Endodermal cell (in vitro differentiated cells): ENCODE measurements around the gene LMOD2. TPM values are rescaled to one million over a fixed set of nuclear protein-coding genes. Genes with fewer than 3 reads are reported as not detected.

Experiments used
- DNase-seq: peaks from one replicate; pipeline ENCODE4 v3.0.0-alpha.2; 2017
- H3K27ac ChIP-seq: 2 replicates; pipeline ENCODE4 v1.5.1; 2013; ENCODE audit warnings: mild to moderate bottlenecking, low read depth, low read length, moderate library complexity
- H3K27me3 ChIP-seq: 2 replicates; pipeline ENCODE4 v1.6.1; 2013; ENCODE audit warnings: mild to moderate bottlenecking, low read length, moderate library complexity; ENCODE audit not compliant: insufficient read depth, control insufficient read depth, poor library complexity, severe bottlenecking
- H3K36me3 ChIP-seq: 2 replicates; pipeline ENCODE4 v1.7.0; 2013; ENCODE audit warnings: mild to moderate bottlenecking, low read length, moderate library complexity; ENCODE audit not compliant: control insufficient read depth, insufficient read depth
- H3K4me1 ChIP-seq: one replicate; pipeline ENCODE4 v1.7.0; 2013; ENCODE audit warnings: low read length; ENCODE audit not compliant: control insufficient read depth, insufficient read depth
- H3K4me3 ChIP-seq: 2 replicates; pipeline ENCODE4 v1.5.1; 2013; ENCODE audit warnings: mild to moderate bottlenecking, low read length, moderate library complexity
- H3K9ac ChIP-seq: 2 replicates; pipeline ENCODE4 v1.6.1; 2013; ENCODE audit warnings: mild to moderate bottlenecking, low read length, moderate library complexity; ENCODE audit not compliant: poor library complexity, severe bottlenecking; ENCODE audit errors: extremely low read depth
- H3K9me3 ChIP-seq: 2 replicates; pipeline ENCODE4 v1.6.1; 2013; ENCODE audit warnings: mild to moderate bottlenecking, low read length, moderate library complexity; ENCODE audit not compliant: control insufficient read depth
- H3K27ac Mint-ChIP-seq: 2 replicates; pipeline ENCODE4 v1.8.0; 2020; ENCODE audit warnings: mixed read lengths
- H3K27me3 Mint-ChIP-seq: 2 replicates; pipeline ENCODE4 v1.8.0; 2021; ENCODE audit warnings: mild to moderate bottlenecking, mixed read lengths; ENCODE audit not compliant: insufficient read depth
- H3K36me3 Mint-ChIP-seq: 2 replicates; pipeline ENCODE4 v1.8.0; 2020; ENCODE audit warnings: low read depth, mixed read lengths
- H3K4me1 Mint-ChIP-seq: 2 replicates; pipeline ENCODE4 v1.8.0; 2020; ENCODE audit warnings: mixed read lengths
- H3K4me3 Mint-ChIP-seq: 2 replicates; pipeline ENCODE4 v1.8.0; 2020; ENCODE audit warnings: mild to moderate bottlenecking, moderate library complexity, mixed read lengths
- H3K9me3 Mint-ChIP-seq: 2 replicates; pipeline ENCODE4 v1.8.0; 2020; ENCODE audit warnings: mild to moderate bottlenecking, mixed read lengths
- CTCF ChIP-seq: fragments of 200-600 bp; sonication (generic); conservative IDR thresholded peaks from 2 replicates; pipeline ENCODE4 v1.5.0; 2021; ENCODE audit warnings: antibody characterized with exemption, mild to moderate bottlenecking
- WGBS, 2 experiments: methylation state at CpG; one replicate each; pipeline versions ENCODE4 v1.1.5 to v1.1.7; 2013; ENCODE audit warnings: missing lambda C conversion rate in 2 of 2, mixed read lengths in 1 of 2; ENCODE audit not compliant: insufficient coverage in 1 of 2, insufficient read length in 1 of 2; 5-methylcytosine and 5-hydroxymethylcytosine counted together
- total RNA-seq, 2 donors: library from RNA; stranded (reverse); fragmentation: NEBNext Ultra II Directional in 1 of 2; extraction: Animal tissue kit (Norgen Biotek cat#: 25700) in 1 of 2; gene quantifications; 2 replicates in 1 of 2; 3 replicates in 1 of 2; pipeline ENCODE4 v1.2.1, GENCODE V29; 2021

Gene LMOD2
- total RNA-seq, 2 donors from 2014 or later: not detected

- no peaks in the 10 kb centered on the region for H3K9me3 ChIP-seq
These were observed 7.1 kb downstream of the LMOD2 start for GRCh38 chr7:123662755-123663154.

GRCh38 chr7:123663200-123663599 is 7.5 kb downstream of the LMOD2 start:
- peaks cover 14% of the 10 kb centered on the region for H3K4me1 ChIP-seq
- H3K4me1 Mint-ChIP-seq: peaks cover 45% of the 10 kb centered on the region
- no peaks in the 10 kb centered on the region for H3K9me3 Mint-ChIP-seq
- no peak overlapping the region for H3K27ac Mint-ChIP-seq
- no peaks in the 10 kb centered on the region for H3K36me3 ChIP-seq
- no peak for DNase-seq
- WGBS, 2 experiments: 86 to 91% methylated on average over 4 to 6 of the region's 6 CpGs
- H3K27me3 ChIP-seq: no peaks in the 10 kb centered on the region
- H3K27ac ChIP-seq: no peak overlapping the region
- no peaks in the 10 kb centered on the region for H3K27me3 Mint-ChIP-seq
- no peak overlapping the region for H3K4me3 Mint-ChIP-seq
- H3K9ac ChIP-seq: no peak overlapping the region
- no peaks in the 10 kb centered on the region for H3K36me3 Mint-ChIP-seq
- H3K4me3 ChIP-seq: no peak overlapping the region
- TF ChIP-seq CTCF: no peak
- H3K9me3 ChIP-seq: no peaks in the 10 kb centered on the region

More at GRCh38 chr7:123662755-123663154, 7.1 kb downstream of the LMOD2 start:
- no peak overlapping the region for H3K9ac ChIP-seq
- DNase-seq: no peak
- H3K4me3 Mint-ChIP-seq: no peak overlapping the region
- no peaks in the 10 kb centered on the region for H3K36me3 ChIP-seq
- WGBS, 2 experiments: 60 to 80% methylated on average over 1 to 3 of the region's 3 CpGs
- no peaks in the 10 kb centered on the region for H3K27me3 ChIP-seq
- H3K27ac ChIP-seq: no peak overlapping the region
- TF ChIP-seq CTCF: no peak
- no peaks in the 10 kb centered on the region for H3K36me3 Mint-ChIP-seq
- no peak overlapping the region for H3K4me3 ChIP-seq
- H3K27me3 Mint-ChIP-seq: no peaks in the 10 kb centered on the region
- H3K27ac Mint-ChIP-seq: no peak overlapping the region
- peaks cover 18% of the 10 kb centered on the region for H3K4me1 ChIP-seq
- H3K4me1 Mint-ChIP-seq: peaks cover 49% of the 10 kb centered on the region
- no peaks in the 10 kb centered on the region for H3K9me3 Mint-ChIP-seq

DNA sequence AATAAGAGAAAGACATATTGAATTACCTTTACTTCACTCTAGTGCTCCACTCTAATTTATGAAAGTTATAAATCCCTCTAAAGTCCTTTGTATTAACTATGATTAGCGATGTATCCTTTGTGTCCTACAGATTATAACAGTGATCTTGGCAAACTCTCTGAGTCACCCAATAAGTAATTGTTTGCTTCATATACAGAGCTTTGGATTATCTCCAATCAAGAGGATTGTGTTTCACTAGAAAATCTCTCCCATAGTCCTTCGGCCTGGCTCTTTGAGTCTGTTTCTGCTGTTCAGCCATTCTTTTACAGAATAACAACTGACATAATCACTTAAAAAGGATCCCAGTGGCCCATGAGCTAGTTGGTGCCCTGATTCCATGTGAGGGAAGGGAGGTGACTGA is 9.5 kb downstream of the LMOD2 start:
- H3K9me3 Mint-ChIP-seq: no peaks in the 10 kb centered on the region
- Histone ChIP-seq H3K4me3 (no peak overlapping the region), H3K9me3 (no peaks in the 10 kb centered on the region), H3K27me3 (no peaks in the 10 kb centered on the region), H3K27ac (no peak overlapping the region), H3K9ac (no peak overlapping the region), H3K36me3 (no peaks in the 10 kb centered on the region), H3K4me1 (peaks cover 5% of the 10 kb centered on the region)
- WGBS, 2 experiments: 82 to 96% methylated on average over 1 to 2 of the region's 2 CpGs
- no peak overlapping the region for H3K27ac Mint-ChIP-seq
- no peak for TF ChIP-seq CTCF
- H3K4me3 Mint-ChIP-seq: no peak overlapping the region
- H3K36me3 Mint-ChIP-seq: no peaks in the 10 kb centered on the region
- H3K4me1 Mint-ChIP-seq: peaks cover 26% of the 10 kb centered on the region
- no peak for DNase-seq
- no peaks in the 10 kb centered on the region for H3K27me3 Mint-ChIP-seq
